Measurements from ENCODE around the gene CPA4.

CPA4 gene

GRCh38 chr7:130275826-130276297 lies 17.1 kb upstream of the CPA4 start:
- no peak for DNase-seq (ENCODE audit: low spot score)
- TF ChIP-seq, protein P1, sequence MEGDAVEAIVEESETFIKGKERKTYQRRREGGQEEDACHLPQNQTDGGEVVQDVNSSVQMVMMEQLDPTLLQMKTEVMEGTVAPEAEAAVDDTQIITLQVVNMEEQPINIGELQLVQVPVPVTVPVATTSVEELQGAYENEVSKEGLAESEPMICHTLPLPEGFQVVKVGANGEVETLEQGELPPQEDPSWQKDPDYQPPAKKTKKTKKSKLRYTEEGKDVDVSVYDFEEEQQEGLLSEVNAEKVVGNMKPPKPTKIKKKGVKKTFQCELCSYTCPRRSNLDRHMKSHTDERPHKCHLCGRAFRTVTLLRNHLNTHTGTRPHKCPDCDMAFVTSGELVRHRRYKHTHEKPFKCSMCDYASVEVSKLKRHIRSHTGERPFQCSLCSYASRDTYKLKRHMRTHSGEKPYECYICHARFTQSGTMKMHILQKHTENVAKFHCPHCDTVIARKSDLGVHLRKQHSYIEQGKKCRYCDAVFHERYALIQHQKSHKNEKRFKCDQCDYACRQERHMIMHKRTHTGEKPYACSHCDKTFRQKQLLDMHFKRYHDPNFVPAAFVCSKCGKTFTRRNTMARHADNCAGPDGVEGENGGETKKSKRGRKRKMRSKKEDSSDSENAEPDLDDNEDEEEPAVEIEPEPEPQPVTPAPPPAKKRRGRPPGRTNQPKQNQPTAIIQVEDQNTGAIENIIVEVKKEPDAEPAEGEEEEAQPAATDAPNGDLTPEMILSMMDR (IDR thresholded peaks at IDR 0.05; ENCODE audit: extremely low read depth, insufficient read depth, missing control alignments), result no peak
- in situ Hi-C loops (cut with MboI; ENCODE audit: low pct_unique_long_range_greater_than_20kb, low sequenced_read_pairs, unreplicated experiment), result no loop called here

DNA sequence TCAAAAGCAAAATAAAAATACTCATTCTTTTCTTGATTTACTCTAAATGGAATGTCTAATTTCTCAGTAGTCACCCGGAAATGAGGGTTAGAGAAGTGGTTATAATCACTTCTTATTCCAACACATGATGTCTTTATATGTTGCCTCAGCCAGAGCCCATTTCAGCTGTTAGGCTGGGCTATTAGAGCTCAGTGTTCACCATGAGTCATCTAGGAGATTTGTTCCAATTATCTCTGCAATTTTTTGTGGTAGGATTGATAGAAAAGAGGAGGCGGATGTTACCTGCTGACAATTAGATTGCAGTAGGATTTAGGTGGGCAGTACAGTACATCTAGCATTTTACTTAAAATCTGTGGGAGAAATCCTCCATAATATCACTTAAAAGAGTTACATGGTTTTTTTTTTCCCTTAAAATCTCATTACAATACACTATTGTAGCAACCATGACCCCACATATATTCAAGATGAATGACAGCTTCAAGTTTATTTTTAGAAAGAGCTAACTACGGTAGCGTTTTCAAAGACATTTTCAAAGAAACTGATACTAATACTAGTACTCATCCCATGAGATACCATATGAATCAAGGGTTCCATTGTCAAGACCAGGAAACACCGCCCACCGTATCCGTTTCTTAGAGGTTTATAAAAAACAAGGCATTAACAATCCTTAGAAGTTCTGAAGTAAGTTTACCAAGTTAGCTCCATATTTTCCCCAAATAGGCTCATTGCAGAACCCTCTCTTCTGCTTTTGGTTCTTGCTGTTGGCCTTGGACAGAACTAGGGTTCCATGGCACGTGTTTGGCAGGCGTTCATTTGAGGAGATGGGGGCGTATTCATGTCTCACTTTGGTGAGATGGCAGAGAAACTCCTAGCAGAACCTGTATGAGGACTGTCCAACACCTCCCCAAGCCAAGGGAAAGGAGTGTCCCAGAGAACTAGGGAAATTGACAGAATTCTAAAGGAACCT lies 15.9 kb upstream of the CPA4 start:
- no peak for DNase-seq (ENCODE audit: low spot score)
- in situ Hi-C loops (cut with MboI; ENCODE audit: low pct_unique_long_range_greater_than_20kb, low sequenced_read_pairs, unreplicated experiment), result no loop called here
- TF ChIP-seq, protein P1 (IDR thresholded peaks at IDR 0.05; ENCODE audit: extremely low read depth, insufficient read depth, missing control alignments), result no peak

DNA sequence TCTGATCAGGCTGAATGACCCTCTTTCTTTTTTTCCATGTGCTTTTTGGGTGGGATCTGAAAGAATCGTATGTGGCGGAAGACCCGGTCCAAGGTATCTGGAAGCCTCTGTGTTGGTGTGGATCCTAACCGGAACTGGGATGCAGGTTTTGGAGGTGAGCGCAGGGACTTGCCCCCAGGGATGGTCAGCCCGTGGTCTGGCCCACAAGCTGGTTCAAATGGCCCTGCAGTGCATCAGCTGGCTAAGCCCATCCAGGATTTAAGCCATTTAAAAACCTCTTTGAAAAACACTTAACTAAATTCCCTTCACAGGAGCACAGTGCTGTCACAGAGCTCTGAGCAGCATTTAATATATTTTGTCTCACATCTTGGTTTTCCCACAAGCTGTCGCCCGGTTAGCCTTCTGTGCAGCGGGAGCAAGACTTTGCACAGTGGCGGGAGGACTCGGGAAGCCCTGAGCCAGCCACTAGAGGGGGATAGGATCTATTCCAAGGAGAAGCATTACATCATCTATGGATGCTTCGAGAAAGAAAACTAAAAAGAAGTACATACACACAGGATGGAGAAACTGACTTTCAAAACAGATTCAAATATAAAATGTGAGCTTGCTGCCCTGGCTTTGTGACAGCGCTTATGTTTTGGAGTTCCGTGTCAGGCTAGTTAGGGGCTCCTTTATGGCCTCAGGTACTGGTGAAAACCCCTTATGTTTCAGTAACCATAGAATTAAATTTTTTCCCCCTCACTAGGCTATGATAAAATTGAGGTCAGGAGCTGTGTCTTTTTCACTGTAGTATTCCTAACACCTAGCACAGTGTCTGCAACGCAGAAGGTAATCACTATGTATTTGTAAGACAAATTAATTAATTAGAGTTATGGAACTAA lies 15.0 kb upstream of the CPA4 start:
- TF ChIP-seq, protein P1 (IDR thresholded peaks at IDR 0.05; ENCODE audit: extremely low read depth, insufficient read depth, missing control alignments), result peak; percentile 1
- in situ Hi-C loops (cut with MboI; ENCODE audit: low pct_unique_long_range_greater_than_20kb, low sequenced_read_pairs, unreplicated experiment), result no loop called here
- no peak for DNase-seq (ENCODE audit: low spot score)

GRCh38 chr7:130278860-130279259 lies 14.1 kb upstream of the CPA4 start:
- no peak for DNase-seq (ENCODE audit: low spot score)
- TF ChIP-seq, protein P1 (IDR thresholded peaks at IDR 0.05; ENCODE audit: extremely low read depth, insufficient read depth, missing control alignments), result no peak
- in situ Hi-C loops (cut with MboI; ENCODE audit: low pct_unique_long_range_greater_than_20kb, low sequenced_read_pairs, unreplicated experiment), result no loop called here

GRCh38 chr7:130279286-130279685 lies 13.7 kb upstream of the CPA4 start:
- TF ChIP-seq, protein P1 (IDR thresholded peaks at IDR 0.05; ENCODE audit: extremely low read depth, insufficient read depth, missing control alignments), result no peak
- in situ Hi-C loops (cut with MboI; ENCODE audit: low pct_unique_long_range_greater_than_20kb, low sequenced_read_pairs, unreplicated experiment), result no loop called here
- DNase-seq (ENCODE audit: low spot score), result no peak

GRCh38 chr7:130279906-130280305 lies 13.1 kb upstream of the CPA4 start:
- in situ Hi-C loops (cut with MboI; ENCODE audit: low pct_unique_long_range_greater_than_20kb, low sequenced_read_pairs, unreplicated experiment), result no loop called here
- DNase-seq (ENCODE audit: low spot score), result no peak
- TF ChIP-seq, protein P1 (IDR thresholded peaks at IDR 0.05; ENCODE audit: extremely low read depth, insufficient read depth, missing control alignments), result no peak
